ENCODE data around the gene ORM1. TPM values are rescaled to one million over a fixed set of nuclear protein-coding genes. Genes with fewer than 3 reads are reported as not detected.

The ORM1 gene
- total and polyA plus RNA-seq, 2 of the 8 experiments (the other 6 are each of a cell fraction or from before 2014, with no cell fraction given) = 0.32 TPM; not detected in 1

GRCh38 chr9:114280636-114281472, 42.0 kb upstream of the ORM1 start (continued):
- TF ChIP-seq CHD7 (IDR thresholded peaks at IDR 0.05; ENCODE audit: insufficient replicate concordance, low read length) (no peak), CBX5 (IDR thresholded peaks at IDR 0.05; ENCODE audit: low read depth, low read length) (no peak), TEAD4 (IDR thresholded peaks at IDR 0.05; ENCODE audit: low read depth, low read length) (no peak), NANOG (IDR thresholded peaks at IDR 0.05; ENCODE audit: insufficient read depth, low read depth, low read length, poor library complexity, severe bottlenecking) (no peak), MAFK (IDR thresholded peaks at IDR 0.05; ENCODE audit: low read depth, low read length) (no peak), TBP (IDR thresholded peaks at IDR 0.05; ENCODE audit: low read depth, low read length) (no peak), SP2 (IDR thresholded peaks at IDR 0.05; ENCODE audit: low read length) (no peak)
- TF ChIP-seq, protein P1, sequence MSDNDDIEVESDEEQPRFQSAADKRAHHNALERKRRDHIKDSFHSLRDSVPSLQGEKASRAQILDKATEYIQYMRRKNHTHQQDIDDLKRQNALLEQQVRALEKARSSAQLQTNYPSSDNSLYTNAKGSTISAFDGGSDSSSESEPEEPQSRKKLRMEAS (IDR thresholded peaks at IDR 0.05) = no peak
- TF ChIP-seq, protein P2, sequence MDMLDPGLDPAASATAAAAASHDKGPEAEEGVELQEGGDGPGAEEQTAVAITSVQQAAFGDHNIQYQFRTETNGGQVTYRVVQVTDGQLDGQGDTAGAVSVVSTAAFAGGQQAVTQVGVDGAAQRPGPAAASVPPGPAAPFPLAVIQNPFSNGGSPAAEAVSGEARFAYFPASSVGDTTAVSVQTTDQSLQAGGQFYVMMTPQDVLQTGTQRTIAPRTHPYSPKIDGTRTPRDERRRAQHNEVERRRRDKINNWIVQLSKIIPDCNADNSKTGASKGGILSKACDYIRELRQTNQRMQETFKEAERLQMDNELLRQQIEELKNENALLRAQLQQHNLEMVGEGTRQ (IDR thresholded peaks at IDR 0.05; ENCODE audit: low read length) = no peak

Data from H1 (cell line).